Upper lobe of left lung (tissue), 6 donors: ENCODE results near the gene CLEC16A. TPM values are rescaled to one million over a fixed set of nuclear protein-coding genes. Genes with fewer than 3 reads are reported as not detected.

ENCODE experiments used
- ATAC-seq, 2 donors: fragments of 200-7000 bp; cut with Tn5 transposase; one replicate each; pipeline ENCODE4 v1.9.1; 2022; ENCODE audit warnings: mild to moderate bottlenecking in 2 of 2, moderate library complexity in 2 of 2; ENCODE audit not compliant: low FRiP score in 2 of 2
- DNase-seq, 2 donors: peaks; one replicate each; pipeline ENCODE4 v3.0.0-alpha.2; 2019 to 2020
- H3K27ac ChIP-seq, 4 donors: fragments of 200-600 bp; sonication (generic); one replicate each; pipeline ENCODE4 v1.5.1; 2016 to 2019
- H3K27me3 ChIP-seq, 4 donors: fragments of 200-600 bp; sonication (generic); one replicate each; pipeline ENCODE4 v1.5.1; 2017 to 2019
- H3K36me3 ChIP-seq, 4 donors: fragments of 200-600 bp; sonication (generic); one replicate each; pipeline ENCODE4 v1.5.1; 2016 to 2019
- H3K4me1 ChIP-seq, 4 donors: fragments of 200-600 bp; sonication (generic); one replicate each; pipeline ENCODE4 v1.5.1; 2018 to 2019
- H3K4me3 ChIP-seq, 4 donors: fragments of 200-600 bp; sonication (generic); one replicate each; pipeline ENCODE4 v1.5.1; 2017 to 2019; ENCODE audit warnings: mild to moderate bottlenecking in 2 of 4, moderate library complexity in 1 of 4
- H3K9me3 ChIP-seq, 4 donors: fragments of 200-600 bp; sonication (generic); one replicate each; pipeline ENCODE4 v1.5.1; 2018 to 2019
- CTCF ChIP-seq, 6 experiments: fragments of 450-650 bp in 4 of 6; fragments of 200-600 bp in 2 of 6; sonication (generic) in 2 of 6; IDR thresholded peaks; one replicate each; pipeline ENCODE4 v1.5.1; 2016 to 2019; ENCODE audit warnings: antibody characterized with exemption in 6 of 6
- EP300 ChIP-seq, 4 donors: sonication (generic); formaldehyde crosslinking; IDR thresholded peaks; one replicate each; pipeline ENCODE4 v1.5.1; 2017; ENCODE audit warnings: antibody characterized with exemption in 4 of 4, control low read depth in 2 of 4
- POLR2A ChIP-seq, 4 donors: fragments of 450-650 bp; IDR thresholded peaks; one replicate each; pipeline ENCODE4 v1.5.1; 2016 to 2017; ENCODE audit warnings: antibody characterized with exemption in 4 of 4, mild to moderate bottlenecking in 2 of 4
- POLR2AphosphoS5 ChIP-seq, 2 donors: sonication (generic); formaldehyde crosslinking; IDR thresholded peaks; one replicate each; pipeline ENCODE4 v1.5.1; 2017; ENCODE audit warnings: antibody characterized with exemption in 2 of 2
- WGBS, 2 donors: methylation state at CpG; one replicate each; pipeline ENCODE4 v1.1.5; 2017 to 2018; 5-methylcytosine and 5-hydroxymethylcytosine counted together
- total RNA-seq, 6 donors: library from RNA; depleted of rRNA in 4 of 6; stranded (reverse); fragments of >200 nt in 4 of 6; gene quantifications; one replicate each; pipeline versions ENCODE4 v1.1.0 to v1.2.1, GENCODE V29; 2016 to 2021
- donor health status: DM: no; HTN: no; CAD: no; lungs with moderate emphysema.
- donor health status: DM: no; HTN: yes; CAD: no; lungs with severe emphysema.

The CLEC16A gene
- total RNA-seq, 6 donors from 2014 or later, result 33.3 to 85.9 (median 46.4) TPM

GRCh38 chr16:10972108-10972818 is 27.9 kb downstream of the CLEC16A start:
- Histone ChIP-seq H3K36me3 (peaks cover 7 to 71% (median 32%) of the 10 kb centered on the region in 4 donors), H3K27ac (no peak overlapping the region)
- 51 to 70% methylated on average over 4 of the region's 4 CpGs for WGBS, 2 donors

GRCh38 chr16:10972819-10973464 is 28.6 kb downstream of the CLEC16A start:
- H3K27me3 ChIP-seq, result no peaks in the 10 kb centered on the region
- TF ChIP-seq EP300 (IDR thresholded peaks at IDR 0.05) (no peak), POLR2A (IDR thresholded peaks at IDR 0.05) (no peak), POLR2AphosphoS5 (IDR thresholded peaks at IDR 0.05) (no peak), CTCF (IDR thresholded peaks at IDR 0.05) (no peak)
- H3K36me3 ChIP-seq, result peaks cover 7 to 72% (median 31%) of the 10 kb centered on the region in 4 donors
- H3K4me1 ChIP-seq, result peaks cover 0 to 5% (median 2%) of the 10 kb centered on the region in 4 donors
- ATAC-seq (no peak), DNase-seq (no peak)
- H3K27ac ChIP-seq, result no peak overlapping the region
- no peak overlapping the region for H3K4me3 ChIP-seq
- no peaks in the 10 kb centered on the region for H3K9me3 ChIP-seq
- WGBS, 2 donors, result 86 to 89% methylated on average over 12 of the region's 12 CpGs

More at GRCh38 chr16:10972108-10972818, 27.9 kb downstream of the CLEC16A start:
- TF ChIP-seq POLR2A (IDR thresholded peaks at IDR 0.05) (no peak), CTCF (IDR thresholded peaks at IDR 0.05) (no peak), POLR2AphosphoS5 (IDR thresholded peaks at IDR 0.05) (no peak), EP300 (IDR thresholded peaks at IDR 0.05) (no peak)
- no peak for ATAC-seq
- H3K9me3 ChIP-seq, result no peaks in the 10 kb centered on the region
- H3K27me3 ChIP-seq, result no peaks in the 10 kb centered on the region
- H3K4me1 ChIP-seq, result peaks cover 0 to 5% (median 2%) of the 10 kb centered on the region in 4 donors
- no peak for DNase-seq
- H3K4me3 ChIP-seq, result no peak overlapping the region

GRCh38 chr16:10976634-10977033 is 32.3 kb downstream of the CLEC16A start:
- 95% methylated on average over 2 to 3 of the region's 3 CpGs for WGBS, 2 donors
- no peak for TF ChIP-seq POLR2A (IDR thresholded peaks at IDR 0.05)
- no peak for TF ChIP-seq POLR2AphosphoS5 (IDR thresholded peaks at IDR 0.05)
- no peak for TF ChIP-seq CTCF (IDR thresholded peaks at IDR 0.05)
- TF ChIP-seq EP300 (IDR thresholded peaks at IDR 0.05), result no peak
- Histone ChIP-seq H3K4me1 (peaks cover 5 to 20% (median 15%) of the 10 kb centered on the region in 4 donors), H3K4me3 (no peak overlapping the region), H3K36me3 (peaks cover 0 to 73% (median 23%) of the 10 kb centered on the region in 4 donors), H3K27ac (no peak overlapping the region), H3K9me3 (no peaks in the 10 kb centered on the region), H3K27me3 (no peaks in the 10 kb centered on the region)
- no peak for ATAC-seq
- DNase-seq, result no peak

GRCh38 chr16:10978124-10978523 is 33.8 kb downstream of the CLEC16A start:
- Histone ChIP-seq H3K27ac (no peak overlapping the region), H3K36me3 (peaks cover 0 to 68% (median 21%) of the 10 kb centered on the region in 4 donors), H3K4me1 (peaks cover 5 to 20% (median 12%) of the 10 kb centered on the region in 4 donors), H3K9me3 (no peaks in the 10 kb centered on the region), H3K4me3 (no peak overlapping the region), H3K27me3 (no peaks in the 10 kb centered on the region)
- DNase-seq (no peak), ATAC-seq (no peak)
- no peak for TF ChIP-seq EP300 (IDR thresholded peaks at IDR 0.05)
- no peak for TF ChIP-seq POLR2A (IDR thresholded peaks at IDR 0.05)
- TF ChIP-seq CTCF (IDR thresholded peaks at IDR 0.05), result no peak
- TF ChIP-seq POLR2AphosphoS5 (IDR thresholded peaks at IDR 0.05), result no peak
- 79 to 88% methylated on average over 6 of the region's 6 CpGs for WGBS, 2 donors
